ENCODE measurements around the gene TMEM131L.
A peak's percentile ranks its signal among the peaks of the same experiment; 100 is the strongest.

Gene TMEM131L

DNA sequence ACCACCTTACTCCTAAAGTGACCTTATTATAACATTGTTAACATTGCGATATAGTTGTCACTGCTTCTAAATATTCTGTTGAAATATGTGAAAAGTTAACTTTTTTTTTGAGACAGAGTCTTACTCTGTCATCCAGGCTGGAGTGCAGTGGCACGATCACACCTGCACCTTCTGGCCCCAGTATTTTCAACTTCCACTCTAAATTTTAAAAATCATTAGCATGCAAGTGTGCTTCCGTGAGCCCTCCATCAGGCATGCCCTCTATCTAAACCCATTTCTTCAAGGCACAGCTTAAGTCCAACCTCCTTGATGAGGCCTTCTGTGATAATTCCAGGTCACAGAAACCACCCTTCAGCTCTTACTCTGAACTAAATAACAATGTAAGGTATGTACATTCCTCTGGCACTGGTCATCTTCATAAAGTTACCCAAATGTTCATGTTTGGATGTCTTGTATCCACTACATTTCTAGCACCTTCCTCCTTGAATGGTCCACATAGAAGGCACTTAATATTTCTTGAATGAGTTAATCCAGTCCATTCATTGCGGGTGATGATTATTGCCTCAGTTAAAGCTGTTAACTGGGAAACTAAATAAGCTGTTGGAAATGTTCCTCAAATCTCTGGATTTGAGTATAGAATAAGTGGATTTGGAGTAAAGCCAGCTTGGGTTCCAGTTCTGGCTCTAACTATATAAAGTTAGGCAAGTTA, 38.6 kb upstream of the TMEM131L start:
- Histone ChIP-seq H3K27me3 (ENCODE audit: control insufficient read depth in 1 of 2, insufficient read depth in 2 of 2, low read length in 2 of 2) (no peaks in the 10 kb centered on the region), H3K4me3 (ENCODE audit: low read depth in 1 of 2, low read length in 2 of 2) (no peak overlapping the region), H3K9ac (ENCODE audit: low read length) (no peak overlapping the region), H3K4me1 (ENCODE audit: insufficient read depth, low read length) (peaks cover 31% of the 10 kb centered on the region), H3K27ac (ENCODE audit: low read depth, low read length) (no peak overlapping the region), H3K36me3 (ENCODE audit: insufficient read depth, low read length) (no peaks in the 10 kb centered on the region), H3K9me3 (ENCODE audit: low read length) (no peaks in the 10 kb centered on the region)

DNA sequence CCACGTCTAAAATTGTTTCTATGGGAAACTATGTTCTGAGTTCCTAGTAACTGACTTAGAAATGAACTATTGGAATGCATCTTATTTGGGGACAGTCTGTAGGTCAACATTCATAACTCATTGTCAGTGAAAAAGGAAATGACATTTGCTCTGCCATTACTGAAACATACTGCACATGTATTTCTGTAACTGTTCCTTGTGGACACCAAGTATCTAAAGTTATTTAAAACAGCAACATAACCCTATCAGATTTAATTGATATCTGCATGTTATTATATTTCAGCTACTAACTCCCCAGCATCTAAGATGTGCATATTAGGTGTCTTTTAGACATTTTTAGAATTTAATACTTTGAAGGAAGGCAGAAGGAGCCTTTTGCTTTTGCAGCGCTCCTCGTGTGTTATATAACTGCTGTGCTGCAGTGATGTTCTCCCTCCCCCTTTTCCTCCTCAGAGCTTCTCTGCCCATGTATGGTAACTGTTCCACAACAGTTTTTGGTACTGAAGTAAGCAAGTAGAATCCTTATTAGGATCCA, 37.2 kb upstream of the TMEM131L start:
- H3K9ac ChIP-seq (ENCODE audit: low read length) = no peak overlapping the region
- no peak overlapping the region for H3K4me3 ChIP-seq (ENCODE audit: low read depth in 1 of 2, low read length in 2 of 2)
- H3K4me1 ChIP-seq (ENCODE audit: insufficient read depth, low read length) = peaks cover 31% of the 10 kb centered on the region
- no peaks in the 10 kb centered on the region for H3K9me3 ChIP-seq (ENCODE audit: low read length)
- no peaks in the 10 kb centered on the region for H3K27me3 ChIP-seq (ENCODE audit: control insufficient read depth in 1 of 2, insufficient read depth in 2 of 2, low read length in 2 of 2)
- no peaks in the 10 kb centered on the region for H3K36me3 ChIP-seq (ENCODE audit: insufficient read depth, low read length)
- H3K27ac ChIP-seq (ENCODE audit: low read depth, low read length) = peak overlapping the region; percentile 50

DNA sequence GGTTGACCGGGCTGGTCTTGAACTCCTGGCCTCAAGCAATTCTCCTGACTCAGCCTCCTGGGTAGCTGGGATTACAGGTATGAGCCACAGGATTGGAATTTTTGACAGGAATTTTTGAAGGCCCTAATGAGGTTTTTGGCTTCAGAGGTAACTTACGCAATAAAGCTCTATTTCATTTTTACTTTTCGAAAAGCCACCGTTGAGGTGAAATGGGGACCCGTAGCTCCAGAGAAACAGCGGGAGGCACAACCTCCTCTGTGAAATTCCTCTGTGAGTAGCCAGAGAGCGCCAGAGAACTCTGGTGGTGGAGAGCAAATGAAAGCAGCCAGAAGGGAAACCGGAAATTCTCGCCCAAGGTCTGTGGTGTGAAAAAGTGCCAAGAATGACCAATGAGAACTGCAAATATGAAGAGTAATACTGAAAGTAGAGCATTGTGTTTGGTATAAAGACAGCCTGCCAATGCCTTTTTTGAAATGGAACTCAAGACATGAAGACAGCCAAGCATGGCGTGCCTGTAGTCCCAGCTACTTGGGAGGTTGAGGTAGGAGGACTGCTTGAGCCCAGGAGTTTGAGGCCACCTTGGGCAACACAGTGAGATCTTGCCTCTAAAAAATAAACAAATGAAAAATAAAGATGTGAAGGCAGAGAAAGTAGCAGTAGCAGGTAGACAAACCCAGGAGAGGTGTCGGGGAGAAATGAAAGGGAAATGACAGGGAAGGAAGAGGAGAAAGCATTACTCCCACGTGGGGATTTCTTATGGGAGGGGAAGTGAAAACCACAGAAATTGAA, 33.0 kb upstream of the TMEM131L start:
- Histone ChIP-seq H3K9ac (ENCODE audit: low read length) (no peak overlapping the region), H3K36me3 (ENCODE audit: insufficient read depth, low read length) (no peaks in the 10 kb centered on the region), H3K27me3 (ENCODE audit: control insufficient read depth in 1 of 2, insufficient read depth in 2 of 2, low read length in 2 of 2) (no peaks in the 10 kb centered on the region), H3K4me1 (ENCODE audit: insufficient read depth, low read length) (peaks cover 22% of the 10 kb centered on the region), H3K27ac (ENCODE audit: low read depth, low read length) (no peak overlapping the region), H3K9me3 (ENCODE audit: low read length) (no peaks in the 10 kb centered on the region), H3K4me3 (ENCODE audit: low read depth in 1 of 2, low read length in 2 of 2) (no peak overlapping the region)

DNA sequence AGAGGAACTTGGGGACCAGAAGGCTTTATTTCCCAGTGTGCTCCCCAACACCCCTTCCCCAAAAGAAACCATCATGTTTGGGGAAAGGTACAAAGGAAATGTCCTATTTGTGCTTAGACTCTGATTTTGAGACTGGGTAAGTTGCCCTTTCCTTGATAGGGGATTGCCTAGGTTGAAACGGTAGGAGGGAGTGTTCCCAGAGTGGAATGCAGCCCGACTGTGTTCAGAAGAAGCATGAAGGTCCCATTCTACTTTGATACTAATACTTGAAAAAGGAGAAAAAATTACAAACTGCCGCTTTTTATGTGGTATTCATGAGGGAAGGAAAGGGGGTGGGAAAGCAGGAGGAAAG, 32.4 kb upstream of the TMEM131L start:
- Histone ChIP-seq H3K9me3 (ENCODE audit: low read length) (no peaks in the 10 kb centered on the region), H3K36me3 (ENCODE audit: insufficient read depth, low read length) (no peaks in the 10 kb centered on the region), H3K4me1 (ENCODE audit: insufficient read depth, low read length) (peaks cover 18% of the 10 kb centered on the region), H3K27ac (ENCODE audit: low read depth, low read length) (no peak overlapping the region), H3K9ac (ENCODE audit: low read length) (no peak overlapping the region), H3K27me3 (ENCODE audit: control insufficient read depth in 1 of 2, insufficient read depth in 2 of 2, low read length in 2 of 2) (no peaks in the 10 kb centered on the region), H3K4me3 (ENCODE audit: low read depth in 1 of 2, low read length in 2 of 2) (no peak overlapping the region)

DNA sequence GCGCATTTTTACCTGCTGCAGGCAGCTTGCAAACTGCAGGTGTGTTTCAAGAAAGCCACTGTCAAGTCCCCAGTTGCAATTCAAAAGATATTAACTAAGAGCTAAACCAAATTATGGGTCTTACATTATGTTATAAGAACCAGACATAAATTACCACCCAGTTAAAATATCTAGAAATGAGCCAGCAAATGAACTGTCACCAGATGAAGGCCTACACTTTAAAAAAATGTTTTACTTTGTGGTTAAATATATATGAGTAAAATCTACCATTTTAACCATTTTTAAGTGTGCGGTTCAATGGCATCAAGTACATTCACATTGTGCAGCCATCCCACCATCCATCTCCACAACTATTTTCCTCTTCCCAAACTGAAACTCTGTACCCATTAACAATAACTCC, 32.0 kb upstream of the TMEM131L start:
- H3K27ac ChIP-seq (ENCODE audit: low read depth, low read length) = no peak overlapping the region
- H3K4me1 ChIP-seq (ENCODE audit: insufficient read depth, low read length) = peaks cover 15% of the 10 kb centered on the region
- no peaks in the 10 kb centered on the region for H3K36me3 ChIP-seq (ENCODE audit: insufficient read depth, low read length)
- H3K4me3 ChIP-seq (ENCODE audit: low read depth in 1 of 2, low read length in 2 of 2) = no peak overlapping the region
- H3K9ac ChIP-seq (ENCODE audit: low read length) = no peak overlapping the region
- no peaks in the 10 kb centered on the region for H3K27me3 ChIP-seq (ENCODE audit: control insufficient read depth in 1 of 2, insufficient read depth in 2 of 2, low read length in 2 of 2)
- no peaks in the 10 kb centered on the region for H3K9me3 ChIP-seq (ENCODE audit: low read length)

DNA sequence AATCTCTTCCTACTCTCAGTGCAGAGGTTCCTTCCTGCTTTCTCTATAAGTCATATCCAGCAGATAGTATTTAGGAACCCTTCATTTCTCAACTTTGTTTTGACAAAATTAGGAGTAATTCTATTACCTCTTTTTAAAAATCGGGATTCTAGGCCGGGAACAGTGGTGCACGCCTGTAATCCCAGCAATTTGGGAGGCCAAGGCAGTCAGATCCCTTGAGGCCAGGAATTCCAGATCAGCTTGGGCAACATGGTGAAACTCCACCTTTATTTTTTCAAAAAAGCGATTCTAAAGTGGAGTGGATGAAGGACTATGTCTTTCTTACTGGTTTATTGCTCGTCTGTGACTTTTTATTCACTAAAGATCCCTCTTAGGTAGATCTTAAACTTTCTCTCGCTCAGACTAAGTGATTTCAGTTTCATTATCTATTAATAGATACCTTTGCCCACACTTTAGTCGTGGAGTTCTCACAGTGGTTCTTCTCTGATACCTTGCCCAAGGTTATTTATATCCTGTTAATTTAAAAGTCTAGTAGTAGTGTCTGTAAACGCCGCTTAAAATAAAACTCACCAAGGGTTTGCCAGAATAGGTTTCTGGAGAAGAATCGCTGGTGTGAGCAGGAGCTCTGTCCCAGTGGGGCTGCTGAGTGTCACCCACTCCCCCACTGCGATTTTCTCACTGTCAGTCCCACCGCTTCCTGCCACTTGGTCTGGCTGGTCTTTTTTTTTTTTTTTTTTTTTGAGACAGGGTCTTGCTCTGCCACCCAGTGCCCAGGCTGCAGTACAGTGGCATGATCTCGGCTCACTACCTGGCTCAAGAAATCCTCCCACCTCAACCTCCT, 27.0 kb upstream of the TMEM131L start:
- Histone ChIP-seq H3K27ac (ENCODE audit: low read depth, low read length) (peak overlapping the region; percentile 57), H3K9ac (ENCODE audit: low read length) (no peak overlapping the region)

DNA sequence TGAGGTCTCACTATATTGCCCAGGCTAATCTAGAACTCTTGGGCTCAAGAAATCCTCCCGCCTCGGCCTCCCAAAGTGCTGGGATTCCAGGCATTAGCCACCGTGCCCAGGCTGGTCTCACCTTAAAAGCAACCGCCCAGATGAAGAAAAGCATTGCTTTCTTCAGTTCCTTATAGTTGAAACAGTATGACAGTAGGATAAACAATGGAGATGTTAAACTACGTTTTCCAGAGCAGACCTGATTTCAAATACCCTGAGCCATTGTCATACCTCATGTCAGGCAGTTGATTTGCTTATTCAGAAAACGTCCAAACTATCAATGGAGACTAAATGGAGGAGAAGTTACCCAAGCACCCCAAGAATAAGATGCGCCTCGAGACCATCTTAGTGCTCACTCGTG, 26.3 kb upstream of the TMEM131L start:
- no peak overlapping the region for H3K4me3 ChIP-seq (ENCODE audit: low read depth in 1 of 2, low read length in 2 of 2)
- H3K27ac ChIP-seq (ENCODE audit: low read depth, low read length) = no peak overlapping the region
- no peaks in the 10 kb centered on the region for H3K9me3 ChIP-seq (ENCODE audit: low read length)
- no peaks in the 10 kb centered on the region for H3K36me3 ChIP-seq (ENCODE audit: insufficient read depth, low read length)
- H3K4me1 ChIP-seq (ENCODE audit: insufficient read depth, low read length) = peaks cover 6% of the 10 kb centered on the region
- no peaks in the 10 kb centered on the region for H3K27me3 ChIP-seq (ENCODE audit: control insufficient read depth in 1 of 2, insufficient read depth in 2 of 2, low read length in 2 of 2)
- no peak overlapping the region for H3K9ac ChIP-seq (ENCODE audit: low read length)

More for the DNA sequence above, 27.0 kb upstream of the TMEM131L start:
- no peaks in the 10 kb centered on the region for H3K36me3 ChIP-seq (ENCODE audit: insufficient read depth, low read length)
- no peaks in the 10 kb centered on the region for H3K9me3 ChIP-seq (ENCODE audit: low read length)
- H3K27me3 ChIP-seq (ENCODE audit: control insufficient read depth in 1 of 2, insufficient read depth in 2 of 2, low read length in 2 of 2) = no peaks in the 10 kb centered on the region
- peaks cover 6% of the 10 kb centered on the region for H3K4me1 ChIP-seq (ENCODE audit: insufficient read depth, low read length)
- peak overlapping the region; percentile 2 to 17 for H3K4me3 ChIP-seq (ENCODE audit: low read depth in 1 of 2, low read length in 2 of 2)

DNA sequence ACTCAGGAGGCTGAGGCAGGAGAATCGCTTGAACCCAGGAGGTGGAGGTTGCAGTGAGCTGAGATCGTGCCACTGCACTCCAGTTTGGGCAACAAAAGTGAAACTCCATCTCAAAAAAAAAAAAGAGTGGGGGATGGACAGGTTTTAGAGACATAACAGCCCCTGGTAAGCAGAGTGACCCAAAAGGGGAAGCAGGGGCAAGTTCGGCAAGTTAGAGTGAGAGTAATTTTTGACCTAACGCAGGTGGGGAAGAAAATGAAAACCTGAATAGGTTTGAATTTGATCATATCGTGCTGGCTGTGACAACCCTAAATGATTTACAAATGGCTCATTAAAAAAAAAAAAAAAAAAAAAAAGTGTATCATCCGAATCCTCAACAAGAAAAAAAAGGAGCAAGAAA, 25.7 kb upstream of the TMEM131L start:
- no peak overlapping the region for H3K27ac ChIP-seq (ENCODE audit: low read depth, low read length)
- H3K27me3 ChIP-seq (ENCODE audit: control insufficient read depth in 1 of 2, insufficient read depth in 2 of 2, low read length in 2 of 2) = no peaks in the 10 kb centered on the region
- H3K4me3 ChIP-seq (ENCODE audit: low read depth in 1 of 2, low read length in 2 of 2) = no peak overlapping the region
- H3K9me3 ChIP-seq (ENCODE audit: low read length) = no peaks in the 10 kb centered on the region
- no peak overlapping the region for H3K9ac ChIP-seq (ENCODE audit: low read length)
- peaks cover 6% of the 10 kb centered on the region for H3K4me1 ChIP-seq (ENCODE audit: insufficient read depth, low read length)
- H3K36me3 ChIP-seq (ENCODE audit: insufficient read depth, low read length) = no peaks in the 10 kb centered on the region

DNA sequence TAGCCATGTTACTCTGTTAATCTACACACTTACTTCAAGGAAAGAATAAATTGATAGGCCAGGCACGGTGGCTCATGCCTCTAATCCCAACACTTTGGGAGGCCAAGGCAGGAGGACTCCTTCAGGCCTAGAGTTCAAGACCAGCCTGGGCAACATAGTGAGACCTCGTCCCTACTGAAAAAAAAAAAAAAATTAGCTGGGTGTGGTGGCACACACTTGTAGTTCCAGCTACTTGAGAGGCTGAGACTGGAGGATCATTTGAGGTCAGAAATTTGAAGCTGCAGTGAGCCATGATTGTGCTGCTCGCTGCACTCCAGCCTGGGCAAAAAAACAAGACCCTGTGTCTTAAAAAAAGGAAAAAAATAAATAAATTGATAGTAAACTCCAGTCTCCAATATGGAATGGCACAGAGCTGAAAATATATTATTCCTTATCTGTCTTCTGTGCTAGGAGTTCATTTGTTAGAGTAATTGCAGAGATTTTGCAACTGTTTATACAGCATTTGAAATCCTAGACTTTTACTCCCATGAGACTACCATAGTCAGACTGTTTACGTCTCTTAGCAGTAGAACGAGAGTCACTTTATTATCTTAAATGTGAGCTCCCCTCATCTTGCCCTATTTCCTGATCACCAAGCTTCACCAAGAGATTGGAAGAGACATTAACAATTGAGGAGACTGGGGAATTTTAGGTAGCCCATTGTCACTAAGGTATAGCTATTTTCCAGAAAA, 18.8 kb upstream of the TMEM131L start:
- Histone ChIP-seq H3K27me3 (ENCODE audit: control insufficient read depth in 1 of 2, insufficient read depth in 2 of 2, low read length in 2 of 2) (no peaks in the 10 kb centered on the region), H3K4me1 (ENCODE audit: insufficient read depth, low read length) (peaks cover 12% of the 10 kb centered on the region), H3K27ac (ENCODE audit: low read depth, low read length) (no peak overlapping the region)

DNA sequence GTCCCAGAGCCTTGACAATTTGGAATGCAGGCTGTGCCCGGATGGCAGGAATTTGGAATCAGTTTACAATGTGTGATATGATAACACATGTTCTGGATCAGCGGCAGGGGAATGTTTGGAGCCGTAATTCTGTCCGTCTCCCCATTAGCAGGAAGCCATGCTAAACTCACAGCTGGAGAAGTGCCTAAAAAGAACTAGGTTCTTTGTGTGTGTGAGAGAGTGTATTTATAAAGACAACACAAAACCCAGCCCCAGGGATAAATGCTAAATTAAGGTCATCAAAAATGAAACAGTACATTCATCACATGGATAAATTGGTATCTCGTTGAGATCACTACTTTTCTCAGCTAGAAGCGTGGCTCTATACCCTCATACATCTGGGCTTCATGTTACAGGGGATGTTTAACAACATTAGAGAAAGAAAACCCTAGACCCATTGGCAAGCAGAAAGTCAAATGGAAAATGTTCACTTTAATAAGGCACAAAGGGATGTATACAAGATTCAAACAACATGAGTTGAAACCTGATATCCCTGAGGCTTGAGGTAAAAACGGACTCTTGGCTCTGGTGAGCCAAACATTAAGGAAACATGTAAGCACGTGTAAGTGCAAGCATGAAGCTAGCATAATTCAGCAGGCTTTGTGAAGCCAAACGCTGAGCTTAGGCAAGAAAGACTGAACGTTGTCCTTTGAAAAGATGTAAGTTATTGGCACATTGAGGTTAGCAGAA, 18.0 kb upstream of the TMEM131L start:
- Histone ChIP-seq H3K9ac (ENCODE audit: low read length) (no peak overlapping the region), H3K36me3 (ENCODE audit: insufficient read depth, low read length) (no peaks in the 10 kb centered on the region), H3K9me3 (ENCODE audit: low read length) (no peaks in the 10 kb centered on the region), H3K27ac (ENCODE audit: low read depth, low read length) (no peak overlapping the region), H3K27me3 (ENCODE audit: control insufficient read depth in 1 of 2, insufficient read depth in 2 of 2, low read length in 2 of 2) (no peaks in the 10 kb centered on the region), H3K4me3 (ENCODE audit: low read depth in 1 of 2, low read length in 2 of 2) (peak overlapping the region in 1 of 2 donors; percentile 2), H3K4me1 (ENCODE audit: insufficient read depth, low read length) (peaks cover 12% of the 10 kb centered on the region)

More for the DNA sequence above, 18.8 kb upstream of the TMEM131L start:
- Histone ChIP-seq H3K9me3 (ENCODE audit: low read length) (no peaks in the 10 kb centered on the region), H3K4me3 (ENCODE audit: low read depth in 1 of 2, low read length in 2 of 2) (peak overlapping the region in 1 of 2 donors; percentile 2), H3K36me3 (ENCODE audit: insufficient read depth, low read length) (no peaks in the 10 kb centered on the region), H3K9ac (ENCODE audit: low read length) (no peak overlapping the region)

Data from muscle layer of colon (tissue), 2 donors.